GM19239 (cell line): Measurements from ENCODE around the gene EPHB2.

Experiments
- DNase-seq: peaks from one replicate; pipeline ENCODE4 v3.0.0; 2011; ENCODE audit warnings: low spot score; ENCODE audit not compliant: insufficient read length
- FAIRE-seq: peaks from 2 replicates; lab custom pipeline; 2011; peaks lifted over from hg19 to GRCh38; lab: Jason Lieb, UNC

EPHB2 gene

DNA sequence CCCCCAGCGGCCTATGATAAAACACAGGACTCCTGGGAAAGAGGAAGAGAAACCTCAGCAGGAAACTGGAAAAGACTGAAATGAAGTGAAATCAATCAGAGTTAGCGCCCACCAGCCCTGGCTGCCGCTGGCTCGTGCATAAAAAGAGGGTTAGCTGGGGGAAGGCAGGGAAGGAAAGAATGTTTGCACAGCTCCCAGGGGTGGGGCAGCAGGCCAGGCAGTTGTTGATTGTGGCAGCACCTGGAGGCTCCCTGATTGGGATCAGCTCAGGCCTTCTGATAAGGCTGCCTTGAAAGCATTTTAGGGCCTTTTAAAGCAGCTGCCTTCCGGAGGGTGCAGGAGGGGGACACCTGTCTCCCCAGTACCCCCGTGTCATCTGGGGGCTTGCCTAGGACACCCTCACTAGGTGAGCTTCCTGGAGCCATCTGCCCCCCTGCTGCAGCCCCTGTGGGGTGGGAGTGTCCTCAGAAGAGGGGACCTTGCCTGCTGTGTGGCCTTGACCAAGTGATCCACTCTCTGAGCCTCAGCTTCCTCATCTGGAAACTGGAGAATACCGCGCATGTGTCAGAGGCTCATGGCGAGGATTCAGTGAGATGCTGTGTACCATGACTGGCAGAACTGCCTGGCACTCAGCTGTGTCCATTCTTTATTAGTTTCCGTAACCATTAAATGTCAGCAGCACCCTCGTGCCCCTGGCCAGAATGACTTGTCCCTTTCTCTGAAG, 6.6 kb downstream of the EPHB2 start:
- DNase-seq: no peak

GRCh38 chr1:22721122-22721873, 10.7 kb downstream of the EPHB2 start:
- FAIRE-seq (no peak), DNase-seq (no peak)

More for the DNA sequence above, 6.6 kb downstream of the EPHB2 start:
- no peak for FAIRE-seq

DNA sequence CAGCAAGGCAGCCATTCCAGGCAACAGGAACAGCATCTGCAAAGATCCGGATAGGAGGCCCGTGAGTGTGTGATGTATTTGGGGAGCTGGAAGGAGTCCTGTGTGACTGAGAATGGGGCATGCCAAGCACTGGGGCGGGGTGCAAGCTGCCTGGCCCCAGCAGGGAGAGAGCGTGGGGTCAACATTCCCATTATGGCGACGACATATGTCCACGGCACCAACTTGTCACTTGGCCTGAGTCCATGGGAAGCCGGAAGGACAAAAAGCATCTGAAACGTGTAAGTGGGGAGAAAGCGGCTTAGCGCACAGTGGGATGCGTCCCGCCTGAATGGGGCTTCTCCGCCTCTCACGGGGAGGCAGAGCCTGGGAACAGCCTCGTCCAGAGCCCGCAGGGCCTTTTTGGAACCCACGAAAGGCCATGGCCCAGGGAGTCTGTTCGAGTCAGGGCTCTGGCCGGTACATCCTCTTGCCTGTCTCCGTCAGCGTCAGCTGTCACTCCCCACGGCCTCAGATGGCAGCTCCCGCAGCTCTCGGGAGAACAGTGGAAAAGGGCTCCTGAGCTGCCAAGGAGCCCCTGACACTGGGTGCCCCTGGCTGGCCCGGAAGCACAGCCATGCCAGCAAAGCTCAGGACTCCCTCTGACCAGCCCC, 12.4 kb downstream of the EPHB2 start:
- FAIRE-seq (no peak), DNase-seq (no peak)

DNA sequence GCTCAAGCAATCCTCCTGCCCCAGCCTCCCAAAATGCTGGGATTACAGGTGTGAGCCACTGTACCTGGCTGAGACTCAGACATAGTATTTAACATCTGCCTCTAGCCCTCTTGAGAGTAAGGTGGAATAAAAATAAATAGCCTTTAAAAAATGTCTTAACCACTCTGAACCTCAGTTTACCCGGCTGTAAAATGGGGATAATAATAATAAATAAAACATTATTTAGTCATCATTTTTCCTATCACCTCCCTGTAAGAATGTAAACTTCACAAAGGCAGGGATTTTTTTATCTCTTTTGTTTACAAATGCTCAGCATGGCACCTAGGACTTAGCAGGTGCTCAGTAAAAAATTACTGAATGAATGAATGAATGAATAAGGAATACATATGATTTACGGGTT, 17.2 kb downstream of the EPHB2 start:
- DNase-seq (no peak), FAIRE-seq (no peak)

DNA sequence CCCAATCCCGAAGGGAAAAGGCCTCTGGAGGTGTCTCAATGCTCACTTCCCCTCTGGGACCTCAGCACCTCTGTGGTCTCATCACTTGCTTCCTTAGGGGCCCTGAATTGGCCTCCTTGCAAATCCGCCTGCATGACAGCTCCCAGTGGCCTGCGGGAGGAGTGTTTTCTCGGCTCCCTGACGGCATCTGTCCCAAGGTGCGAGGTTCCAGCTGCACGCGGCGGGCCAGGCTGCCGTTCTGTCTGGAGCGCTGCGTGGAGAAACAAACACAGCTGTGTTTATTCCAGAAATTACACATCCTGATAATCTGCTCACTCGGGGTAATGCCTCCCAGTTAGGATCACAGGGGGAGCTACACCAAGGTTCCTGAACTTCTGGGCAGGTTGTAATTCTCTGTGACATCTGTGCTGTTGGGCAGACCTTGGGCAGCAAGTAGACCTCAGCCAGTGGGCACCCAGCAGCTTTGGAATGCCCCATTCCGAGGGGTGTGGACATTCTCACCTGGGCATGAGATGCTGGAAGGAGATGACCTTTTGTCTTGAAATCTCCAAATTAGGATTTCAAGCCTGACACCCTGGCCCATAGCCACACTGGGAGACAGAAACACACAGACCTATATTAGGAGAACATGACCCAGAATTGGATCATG, 18.2 kb downstream of the EPHB2 start:
- DNase-seq (no peak), FAIRE-seq (no peak)

DNA sequence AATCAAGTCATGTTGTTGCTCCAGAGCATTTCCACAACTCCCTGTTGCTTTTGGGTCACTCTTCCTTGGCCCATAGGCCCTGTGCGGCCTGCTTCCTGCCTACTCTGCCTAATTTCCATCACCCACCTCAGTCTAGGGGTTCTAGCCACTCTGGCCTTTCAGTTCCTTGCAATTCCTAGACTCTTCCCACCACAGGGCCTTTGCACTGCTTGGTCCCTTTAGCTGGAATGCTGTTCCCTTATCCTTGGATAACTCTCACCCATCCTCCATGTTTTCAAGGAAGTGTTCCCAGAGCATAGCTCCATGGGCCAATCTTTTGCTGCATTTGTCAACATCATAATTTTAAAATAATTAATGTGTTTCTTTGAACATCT, 18.7 kb downstream of the EPHB2 start:
- no peak for FAIRE-seq
- DNase-seq: no peak

DNA sequence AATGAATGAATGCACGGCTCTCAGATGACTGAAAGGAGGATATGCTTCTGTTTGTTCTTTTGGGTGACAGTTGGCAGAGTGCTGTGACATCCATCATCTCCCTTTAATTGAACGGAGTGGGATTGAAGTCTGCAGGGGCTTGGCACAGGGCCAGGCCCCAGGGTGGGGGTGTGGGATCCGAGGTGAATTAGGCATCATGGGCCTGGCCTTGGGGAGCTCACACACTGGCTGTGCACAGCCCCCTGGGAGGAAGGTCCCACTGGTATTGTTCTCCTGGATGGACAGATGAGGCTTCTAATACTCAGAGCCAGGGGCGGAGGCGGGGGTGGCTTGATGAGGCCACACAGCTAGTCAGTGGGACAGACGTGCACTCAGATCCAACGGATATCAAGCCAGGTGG, 19.3 kb downstream of the EPHB2 start:
- DNase-seq: no peak
- FAIRE-seq: no peak

DNA sequence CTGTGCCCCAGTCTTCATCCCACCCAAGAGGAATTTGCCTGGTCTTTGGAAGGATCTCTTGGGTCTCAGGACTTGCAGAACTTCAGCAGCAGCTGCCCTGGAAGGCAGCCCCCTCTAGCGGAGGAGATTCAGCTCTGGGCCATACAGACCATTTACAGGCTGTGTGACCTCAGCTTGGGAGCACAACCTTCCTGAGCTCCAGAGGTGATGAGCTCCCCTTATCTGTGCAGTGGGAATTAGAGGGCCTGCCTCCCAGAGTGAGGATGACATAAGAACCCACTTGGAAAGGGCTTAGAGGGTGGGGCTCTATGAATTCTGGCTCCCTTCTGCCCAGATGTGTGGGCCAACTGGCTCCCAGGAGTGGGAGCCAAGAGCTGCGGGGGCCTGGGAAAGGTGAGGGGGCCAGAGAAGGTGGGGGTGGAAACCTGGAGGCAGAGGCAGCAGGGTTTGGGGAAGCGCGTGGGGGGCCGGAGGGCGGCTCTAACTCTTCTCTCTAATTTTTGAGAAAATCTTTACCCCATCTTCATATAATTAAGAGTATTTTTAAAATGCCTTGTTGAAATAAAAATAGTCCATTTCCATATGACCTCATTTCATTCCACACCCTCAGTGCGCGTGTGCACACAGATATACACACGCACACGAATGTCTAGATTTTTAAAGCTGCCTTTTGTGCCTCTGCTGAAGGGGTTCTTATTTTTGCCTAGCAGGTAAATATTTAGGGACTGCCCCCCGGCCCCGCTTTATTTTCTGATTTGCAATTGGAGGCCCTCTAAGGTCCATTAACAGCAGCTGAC, 21.5 kb downstream of the EPHB2 start:
- DNase-seq: no peak
- FAIRE-seq: no peak

DNA sequence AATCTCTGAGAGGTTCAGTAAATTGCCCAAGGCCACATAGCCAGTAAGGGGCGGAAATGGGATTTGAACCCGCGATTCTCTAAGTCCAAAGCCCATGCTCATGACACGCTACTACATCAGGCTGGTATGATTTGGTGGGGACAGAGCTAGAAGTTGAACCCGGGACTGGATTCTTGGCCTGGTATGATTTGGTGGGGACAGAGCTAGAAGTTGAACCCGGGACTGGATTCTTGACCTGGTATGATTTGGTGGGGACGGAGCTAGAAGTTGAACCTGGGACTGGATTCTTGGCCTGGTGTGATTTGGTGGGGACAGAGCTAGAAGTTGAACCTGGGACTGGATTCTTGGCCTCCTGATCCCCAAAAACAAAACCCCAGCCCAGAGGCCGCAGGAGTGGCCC, 23.0 kb downstream of the EPHB2 start:
- DNase-seq (no peak), FAIRE-seq (no peak)

DNA sequence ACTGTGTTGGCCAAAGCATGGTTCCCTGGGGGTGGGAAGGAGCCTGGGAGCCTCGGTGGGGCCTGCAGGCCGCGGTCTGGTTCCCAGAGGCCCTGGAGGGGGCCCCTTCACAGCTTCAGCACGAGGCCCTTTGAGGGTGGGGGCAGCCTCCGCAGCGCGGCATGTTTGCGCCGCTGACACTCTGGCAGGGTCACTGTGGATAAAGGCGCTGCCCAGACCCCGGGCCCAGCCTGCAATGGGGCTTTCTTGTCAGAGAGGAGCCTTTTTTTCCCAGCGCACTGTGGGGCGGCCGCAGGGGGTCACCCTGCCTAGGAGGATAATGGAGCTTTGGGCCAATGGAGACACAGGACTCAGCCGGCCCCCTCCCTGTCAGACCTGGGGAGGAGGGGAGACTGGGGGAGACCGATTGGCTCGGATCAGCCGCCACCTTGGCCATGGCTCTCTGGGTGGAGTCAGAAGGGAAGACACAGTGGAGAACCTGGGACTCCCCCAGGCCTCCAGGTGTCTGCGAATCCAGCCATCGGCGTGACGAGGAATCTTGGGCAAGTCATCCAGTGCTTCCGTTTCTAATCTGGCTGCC, 26.0 kb downstream of the EPHB2 start:
- FAIRE-seq: no peak
- DNase-seq: no peak

DNA sequence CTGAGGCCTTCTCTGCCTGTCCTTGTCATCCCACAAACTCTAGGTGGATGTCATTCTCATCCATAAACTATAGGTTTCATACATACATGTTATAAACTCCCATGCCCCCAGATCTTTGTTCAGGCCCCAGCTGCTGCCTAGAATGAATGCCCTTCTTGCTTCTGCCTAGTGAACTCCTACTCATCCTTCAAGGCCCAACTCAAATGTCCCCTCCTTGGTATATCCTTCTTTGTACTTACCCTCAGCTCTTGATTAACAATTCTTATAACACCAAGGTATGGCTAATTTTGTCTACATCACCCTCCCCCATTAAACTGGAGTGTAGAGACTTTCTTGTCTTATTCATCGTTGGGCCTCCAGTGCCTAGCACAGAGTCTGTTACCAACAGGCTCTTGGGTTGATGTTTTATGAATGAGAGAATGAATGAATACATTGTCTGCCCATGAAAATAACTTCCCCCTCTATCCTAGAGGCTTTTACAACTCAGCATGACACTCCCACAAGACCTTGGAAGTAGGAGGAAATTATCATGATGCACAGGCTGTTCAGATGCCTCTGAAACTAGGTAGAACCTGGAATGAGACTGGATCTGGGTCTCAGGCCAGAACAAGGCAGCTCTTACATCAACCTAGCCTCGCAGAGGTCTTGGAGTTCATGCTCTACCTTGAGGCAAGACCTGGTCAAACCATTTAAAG, 26.9 kb downstream of the EPHB2 start:
- DNase-seq: no peak
- no peak for FAIRE-seq

DNA sequence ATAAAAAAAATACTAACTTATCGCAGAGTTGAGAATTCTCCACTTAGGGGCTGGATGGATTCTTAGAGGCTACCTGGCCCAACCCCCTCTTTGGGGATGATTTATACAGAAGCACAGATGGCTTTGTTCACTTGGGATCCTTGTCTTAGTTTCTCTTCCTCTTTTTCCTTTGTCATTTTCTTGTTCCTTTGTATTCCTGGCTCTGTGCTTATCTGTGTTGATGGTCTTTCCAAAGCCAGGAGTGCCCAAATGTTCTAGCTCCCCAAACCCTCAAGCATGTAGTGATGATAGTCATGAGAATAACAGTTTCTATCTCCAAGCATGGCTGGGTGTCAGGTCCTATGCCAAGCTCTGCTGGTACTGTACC, 27.4 kb downstream of the EPHB2 start:
- no peak for DNase-seq
- no peak for FAIRE-seq

DNA sequence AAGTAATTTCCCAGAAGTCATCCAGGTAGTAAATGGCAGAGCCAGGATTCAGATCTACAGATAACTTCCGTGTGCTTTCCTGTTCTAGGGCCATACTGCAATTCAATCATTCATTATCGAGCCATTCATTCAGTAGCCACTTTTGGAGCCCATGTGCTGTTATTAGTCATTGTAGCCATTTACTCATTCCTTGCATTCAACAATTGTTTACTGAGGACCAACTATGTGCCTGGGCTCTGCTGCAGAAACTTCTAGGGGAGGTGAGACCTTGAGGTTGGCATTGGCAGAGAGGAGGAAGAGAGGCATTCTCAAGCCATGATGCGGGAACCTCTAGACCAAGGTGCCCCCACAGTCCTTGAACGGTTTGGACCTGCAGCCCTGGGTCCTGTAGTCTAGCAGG, 27.9 kb downstream of the EPHB2 start:
- DNase-seq (no peak), FAIRE-seq (no peak)

DNA sequence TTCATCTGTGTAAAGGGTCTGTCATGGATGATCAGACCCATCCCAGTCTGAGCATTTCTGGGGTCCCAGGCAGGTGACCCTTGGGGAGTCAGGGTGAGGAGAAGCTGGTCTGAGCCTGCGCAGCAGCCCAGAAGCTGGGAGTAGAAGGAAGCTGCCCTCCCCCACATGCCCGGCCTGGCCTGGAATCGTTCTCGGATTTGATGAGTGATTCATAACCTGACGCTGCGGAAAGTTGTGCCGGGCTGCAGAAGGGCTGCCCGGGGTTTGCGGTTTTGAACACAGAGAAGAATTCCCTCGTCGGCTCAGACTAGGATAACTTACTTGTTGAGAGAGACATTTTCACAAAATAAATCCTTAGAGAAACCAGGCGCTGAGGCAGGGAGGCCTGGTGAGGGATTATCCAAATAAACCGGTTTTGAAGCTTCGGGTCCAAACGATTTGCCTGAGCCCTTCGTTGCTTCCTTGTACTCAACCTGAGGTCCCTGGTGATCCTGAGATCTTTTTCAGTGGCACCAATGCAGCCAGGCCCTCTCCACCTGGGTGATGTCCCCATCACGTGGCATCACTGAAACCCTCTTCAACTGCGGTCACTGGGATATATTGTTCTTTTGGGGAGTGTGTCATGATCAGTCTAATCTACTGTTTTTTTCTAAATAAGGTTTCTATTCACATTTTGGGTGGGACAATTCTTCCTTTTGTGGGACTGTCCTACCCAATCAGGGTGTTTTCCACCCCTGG, 29.2 kb downstream of the EPHB2 start:
- no peak for DNase-seq
- FAIRE-seq: no peak

DNA sequence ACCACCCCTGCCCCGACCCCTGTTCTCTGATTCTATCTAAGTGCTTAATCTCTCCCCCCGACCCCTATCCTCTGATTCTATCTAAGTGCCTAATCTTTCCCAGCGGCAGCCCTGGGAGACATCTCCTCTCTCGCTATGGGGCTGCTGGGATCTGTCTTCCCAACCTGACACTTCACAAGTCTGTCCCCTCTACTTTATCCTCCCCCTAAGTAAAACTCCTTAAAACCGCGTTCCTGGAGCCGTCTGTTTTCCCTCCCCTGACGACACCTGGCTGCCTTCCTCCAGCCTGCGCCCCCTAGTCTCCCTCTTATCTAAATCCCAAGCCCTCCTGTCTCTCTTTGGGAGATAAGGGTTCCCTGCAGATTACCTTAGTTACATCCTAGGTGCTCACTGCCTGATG, 30.5 kb downstream of the EPHB2 start:
- FAIRE-seq: no peak
- DNase-seq: no peak

GRCh38 chr1:22745669-22746585, 35.3 kb downstream of the EPHB2 start:
- no peak for DNase-seq
- FAIRE-seq: no peak

GRCh38 chr1:22747021-22747734, 36.5 kb downstream of the EPHB2 start:
- no peak for FAIRE-seq
- no peak for DNase-seq
